ENCODE measurements around the gene ADARB1.

ADARB1 gene

DNA sequence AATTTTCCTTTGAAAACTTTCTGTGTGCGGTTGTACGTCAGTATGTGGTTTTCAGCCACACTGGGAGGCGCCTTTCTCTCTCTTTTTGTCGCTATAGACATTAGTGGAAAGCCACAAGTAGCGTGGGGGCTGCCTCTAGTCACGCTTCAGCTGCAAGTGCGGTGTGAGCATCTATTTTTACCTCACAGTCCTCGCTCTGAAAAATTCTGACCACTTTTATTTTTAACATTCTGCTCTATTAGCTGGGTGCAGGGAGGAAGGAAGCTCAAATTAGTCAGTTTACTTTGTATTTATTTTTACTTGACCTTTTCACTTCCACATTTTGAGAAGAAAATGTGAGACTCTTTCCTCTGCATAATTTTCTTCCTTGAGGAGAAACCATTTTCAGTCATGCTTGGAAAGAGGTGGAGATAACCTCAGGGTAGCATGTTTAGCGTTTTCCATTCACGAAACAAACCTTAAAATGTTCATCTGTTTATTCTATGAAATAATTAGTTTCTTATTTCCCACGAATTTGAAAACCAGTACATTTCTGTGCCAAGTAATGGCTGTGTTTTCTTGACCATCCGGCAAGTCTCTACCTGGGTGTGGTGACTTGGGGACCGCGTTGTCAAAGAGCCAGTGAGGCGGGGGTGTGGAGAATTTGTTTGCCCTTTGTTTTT lies 35.6 kb downstream of the ADARB1 start:
- TF ChIP-seq CTCF (conservative IDR thresholded peaks at IDR 0.05), result no peak
- peak overlapping the region; percentile 99; the same call in 1 of the 2 replicates for H3K27ac ChIP-seq

- peak overlapping the region; percentile 99; the same call in 1 of the 2 replicates for H3K27ac ChIP-seq
- no peak for TF ChIP-seq CTCF (conservative IDR thresholded peaks at IDR 0.05)
Observed at GRCh38 chr21:45110873-45111624, 36.7 kb downstream of the ADARB1 start.

DNA sequence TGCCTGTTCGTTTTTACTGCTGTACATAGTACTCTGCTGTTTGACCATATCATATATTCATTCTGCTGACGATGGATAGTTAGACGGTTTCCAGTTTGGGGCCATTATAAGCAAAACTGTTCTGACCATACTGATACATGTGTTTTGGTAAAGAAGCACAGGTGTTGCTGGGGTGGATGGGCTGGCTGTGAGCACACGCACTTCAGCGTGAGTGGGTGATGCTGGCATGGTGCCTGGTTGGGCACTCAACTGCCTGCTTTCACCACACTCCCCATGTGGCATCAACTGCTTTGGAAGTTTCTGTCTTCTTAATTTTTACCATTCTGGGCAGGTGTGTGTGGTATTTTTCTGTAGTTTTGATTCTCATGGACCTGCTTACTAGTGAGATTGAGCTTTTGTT lies 37.3 kb downstream of the ADARB1 start:
- H3K27ac ChIP-seq, result no peak overlapping the region
- no peak for TF ChIP-seq CTCF (conservative IDR thresholded peaks at IDR 0.05)

DNA sequence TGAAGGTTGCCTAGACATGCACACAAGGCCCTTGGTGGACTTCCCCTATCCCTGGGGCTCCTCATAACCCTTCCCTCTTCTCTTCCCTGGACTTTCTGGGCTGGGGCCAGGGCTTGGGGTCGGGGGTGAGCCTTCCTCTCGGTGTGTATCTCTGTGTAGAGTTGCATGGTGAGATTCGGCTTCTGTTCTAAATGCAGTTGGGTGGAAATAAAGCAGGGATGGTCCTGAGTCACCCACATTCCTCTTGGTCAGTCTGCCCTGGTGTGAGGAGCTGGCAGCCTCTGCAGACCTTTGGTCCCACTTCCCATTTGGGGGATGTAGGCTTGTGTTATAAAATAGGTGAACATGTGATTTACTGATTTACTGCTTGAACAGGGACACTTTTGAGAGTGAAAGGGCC lies 38.0 kb downstream of the ADARB1 start:
- no peak overlapping the region for H3K27ac ChIP-seq

GRCh38 chr21:45113543-45113942 lies 39.2 kb downstream of the ADARB1 start:
- H3K27ac ChIP-seq, result peak overlapping the region; percentile 1; the same call in 1 of the 2 replicates
- TF ChIP-seq CTCF (conservative IDR thresholded peaks at IDR 0.05), result no peak

More for the DNA sequence above, 38.0 kb downstream of the ADARB1 start:
- no peak for TF ChIP-seq CTCF (conservative IDR thresholded peaks at IDR 0.05)

GRCh38 chr21:45114072-45114471 lies 39.7 kb downstream of the ADARB1 start:
- H3K27ac ChIP-seq, result peak overlapping the region; percentile 1; the same call in 1 of the 2 replicates
- TF ChIP-seq CTCF (conservative IDR thresholded peaks at IDR 0.05), result no peak

GRCh38 chr21:45114475-45114874 lies 40.1 kb downstream of the ADARB1 start:
- peak overlapping the region; percentile 1; the same call in 1 of the 2 replicates for H3K27ac ChIP-seq
- TF ChIP-seq CTCF (conservative IDR thresholded peaks at IDR 0.05), result no peak

Data from VCaP (cell line).